LNCAP (cell line): ENCODE data around the gene CECR2.
A peak's percentile ranks its signal among the peaks of the same experiment; 100 is the strongest.

Experiments used
- CTCF ChIP-seq: fragments of 450-650 bp; IDR thresholded peaks from 2 replicates; pipeline ENCODE4 v1.5.1; 2017; ENCODE audit warnings: mild to moderate bottlenecking

CECR2 gene

GRCh38 chr22:17369439-17370025, at the start of gene CECR2:
CECR2 (plus strand) TSS chr22:17369460; CDS start chr22:17369784, 324 bp downstream.
- TF ChIP-seq CTCF = peak; percentile 11; the same call in 1 of the 2 replicates

- TF ChIP-seq CTCF = no peak
These were observed 49.7 kb upstream of the CECR2 start for GRCh38 chr22:17319546-17319945.

- no peak for TF ChIP-seq CTCF
These were observed 46.7 kb upstream of the CECR2 start for GRCh38 chr22:17322511-17322910.

GRCh38 chr22:17331690-17332089, 37.6 kb upstream of the CECR2 start:
- no peak for TF ChIP-seq CTCF

GRCh38 chr22:17332109-17332800, 37.0 kb upstream of the CECR2 start:
- TF ChIP-seq CTCF = no peak

- TF ChIP-seq CTCF = no peak
These were observed 35.2 kb upstream of the CECR2 start for GRCh38 chr22:17334059-17334458.

GRCh38 chr22:17334983-17335382, 34.3 kb upstream of the CECR2 start:
- TF ChIP-seq CTCF = no peak
